Kidney capillary endothelial cell (primary cell): ENCODE measurements around the gene C6orf118.

Source experiments
- DNase-seq: peaks from one replicate; pipeline ENCODE4 v3.0.0-alpha.2; 2018; ENCODE audit warnings: low spot score

C6orf118 gene

GRCh38 chr6:165244524-165245247, 64.7 kb downstream of the C6orf118 start:
- DNase-seq = no peak

DNA sequence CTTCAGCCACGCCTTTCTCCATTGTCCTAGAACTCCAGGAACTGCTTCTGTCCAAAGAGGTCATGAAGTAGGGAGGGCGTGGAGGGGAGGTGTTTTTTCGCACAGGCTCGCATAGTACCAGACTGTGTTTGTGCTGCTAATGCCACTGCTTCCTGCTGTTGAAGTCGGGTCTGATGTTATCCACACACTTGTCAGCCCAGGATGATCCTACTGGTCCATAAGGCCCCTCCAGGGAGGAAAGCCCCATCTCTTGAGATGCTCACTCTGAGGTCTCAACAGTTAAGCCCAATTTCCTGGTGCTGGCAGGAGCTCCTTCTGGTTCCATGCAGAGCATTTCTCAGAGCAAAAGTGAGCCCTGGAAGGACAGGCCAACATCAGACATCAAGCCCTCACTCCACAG, 65.6 kb downstream of the C6orf118 start:
- DNase-seq = no peak

DNA sequence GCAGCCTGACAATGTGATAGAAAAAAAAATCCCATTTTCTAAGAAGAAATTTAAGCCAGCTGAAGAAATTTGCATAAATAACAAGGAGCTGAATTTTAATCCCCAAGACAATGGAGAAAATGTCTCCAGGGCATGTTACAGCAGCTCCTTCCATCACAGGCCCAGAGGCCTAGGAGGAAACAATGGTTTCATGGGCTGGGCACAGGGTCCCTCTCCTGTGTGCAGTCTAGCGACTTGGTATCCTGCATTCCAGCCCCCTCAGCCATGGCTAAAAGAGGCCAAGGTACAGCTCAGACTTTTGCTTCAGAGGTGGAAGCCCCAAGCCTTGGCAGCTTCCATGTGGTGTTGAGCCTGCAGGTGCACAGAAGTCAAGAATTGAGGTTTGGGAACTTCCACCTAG, 73.1 kb downstream of the C6orf118 start:
- DNase-seq = no peak

DNA sequence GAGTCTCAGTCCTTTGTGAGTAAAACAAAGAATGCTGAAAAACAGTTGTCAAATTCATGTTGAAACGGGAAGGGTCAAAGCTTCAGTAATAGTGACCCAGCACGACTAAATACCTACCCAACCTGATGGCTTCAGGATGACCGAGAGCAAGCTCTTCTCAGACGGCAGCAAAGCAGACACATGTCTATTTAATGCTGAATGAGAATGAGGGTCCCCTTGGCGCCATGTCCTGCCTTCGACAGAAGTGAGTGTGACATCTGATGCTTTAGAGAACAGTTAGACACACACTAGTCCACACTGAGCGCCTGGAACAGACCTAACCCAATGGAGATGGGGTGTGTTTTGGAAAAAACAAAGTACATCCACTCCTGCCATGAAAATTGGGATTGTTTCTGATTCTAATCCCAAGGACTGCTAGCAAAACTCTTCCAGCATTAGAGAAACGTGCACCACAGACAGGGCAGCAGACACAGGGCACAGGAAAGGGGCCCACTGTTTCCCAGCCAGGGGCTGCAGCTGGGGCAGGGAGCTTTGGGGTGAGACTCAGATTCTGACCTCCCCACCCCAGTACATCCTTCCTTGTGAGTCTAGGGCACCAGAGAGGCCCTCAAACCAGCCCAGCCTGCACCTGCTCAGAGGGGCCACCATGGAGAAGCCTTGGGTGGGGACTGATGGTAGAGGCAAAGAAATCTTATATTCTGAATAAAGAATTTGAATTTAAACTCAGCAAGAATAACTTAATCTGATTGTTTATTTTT, 76.5 kb downstream of the C6orf118 start:
- no peak for DNase-seq

GRCh38 chr6:165231581-165232561, 77.5 kb downstream of the C6orf118 start:
- DNase-seq = peak; percentile 79

DNA sequence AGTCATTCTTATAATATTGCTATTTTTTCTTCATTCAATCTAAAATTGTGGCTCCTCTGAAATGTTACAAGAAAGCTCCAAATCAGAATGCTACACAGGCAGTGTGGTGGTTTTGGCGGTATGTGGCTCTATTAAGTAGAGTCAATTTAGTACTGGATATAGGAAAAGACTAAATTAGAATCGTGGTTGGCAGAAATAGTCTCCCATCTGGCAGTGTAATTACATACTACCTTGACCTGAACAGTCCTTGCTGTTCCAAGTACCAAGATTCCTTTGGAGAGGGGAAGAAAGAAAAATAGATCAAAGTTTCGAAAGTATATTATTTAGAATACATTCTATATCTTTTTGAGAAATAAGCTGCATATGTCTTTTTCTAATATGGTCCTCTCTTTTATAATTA, 78.2 kb downstream of the C6orf118 start:
- DNase-seq = no peak
